GM12801 (cell line): ENCODE results near the gene USP6NL.

Experiments
- TF ChIP-seq, protein P1 (sequence below): IDR thresholded peaks from one replicate; pipeline ENCODE4 v1.5.1; 2011; ENCODE audit warnings: control low read depth; ENCODE audit not compliant: insufficient read length; ENCODE audit errors: extremely low read depth

USP6NL gene

DNA sequence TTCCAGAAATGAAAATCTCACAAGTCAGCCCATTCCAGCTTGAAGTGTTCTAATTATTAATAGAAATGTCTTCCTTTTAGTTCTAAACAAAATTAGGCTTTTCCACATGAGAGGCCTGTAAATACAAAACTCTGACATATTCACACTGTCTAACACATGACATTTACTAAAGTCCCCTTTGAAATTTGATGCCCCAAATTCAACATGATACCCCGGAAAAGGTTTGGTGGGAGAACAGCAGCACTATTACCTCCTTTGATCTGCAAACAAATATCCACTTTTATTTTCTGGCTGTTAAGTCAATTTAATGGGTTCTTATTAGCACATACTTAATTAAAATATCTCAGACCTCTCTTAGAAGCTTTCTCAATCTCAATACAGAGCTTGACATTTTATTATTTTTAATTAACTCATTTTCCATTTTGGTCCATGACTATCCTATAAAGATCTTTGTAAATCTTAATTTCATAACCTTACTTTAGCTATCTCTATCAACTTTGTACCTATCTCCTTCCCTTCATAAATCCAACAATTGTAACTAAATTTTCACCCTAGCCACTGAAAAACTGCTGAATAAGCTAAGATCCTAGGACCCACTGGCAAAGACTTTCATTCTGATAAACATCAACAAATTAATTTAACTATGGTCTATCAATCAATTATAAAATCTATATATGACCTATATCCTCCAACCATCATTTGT is 63.2 kb downstream of the USP6NL start:
- TF ChIP-seq, protein P1, sequence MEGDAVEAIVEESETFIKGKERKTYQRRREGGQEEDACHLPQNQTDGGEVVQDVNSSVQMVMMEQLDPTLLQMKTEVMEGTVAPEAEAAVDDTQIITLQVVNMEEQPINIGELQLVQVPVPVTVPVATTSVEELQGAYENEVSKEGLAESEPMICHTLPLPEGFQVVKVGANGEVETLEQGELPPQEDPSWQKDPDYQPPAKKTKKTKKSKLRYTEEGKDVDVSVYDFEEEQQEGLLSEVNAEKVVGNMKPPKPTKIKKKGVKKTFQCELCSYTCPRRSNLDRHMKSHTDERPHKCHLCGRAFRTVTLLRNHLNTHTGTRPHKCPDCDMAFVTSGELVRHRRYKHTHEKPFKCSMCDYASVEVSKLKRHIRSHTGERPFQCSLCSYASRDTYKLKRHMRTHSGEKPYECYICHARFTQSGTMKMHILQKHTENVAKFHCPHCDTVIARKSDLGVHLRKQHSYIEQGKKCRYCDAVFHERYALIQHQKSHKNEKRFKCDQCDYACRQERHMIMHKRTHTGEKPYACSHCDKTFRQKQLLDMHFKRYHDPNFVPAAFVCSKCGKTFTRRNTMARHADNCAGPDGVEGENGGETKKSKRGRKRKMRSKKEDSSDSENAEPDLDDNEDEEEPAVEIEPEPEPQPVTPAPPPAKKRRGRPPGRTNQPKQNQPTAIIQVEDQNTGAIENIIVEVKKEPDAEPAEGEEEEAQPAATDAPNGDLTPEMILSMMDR, result no peak

DNA sequence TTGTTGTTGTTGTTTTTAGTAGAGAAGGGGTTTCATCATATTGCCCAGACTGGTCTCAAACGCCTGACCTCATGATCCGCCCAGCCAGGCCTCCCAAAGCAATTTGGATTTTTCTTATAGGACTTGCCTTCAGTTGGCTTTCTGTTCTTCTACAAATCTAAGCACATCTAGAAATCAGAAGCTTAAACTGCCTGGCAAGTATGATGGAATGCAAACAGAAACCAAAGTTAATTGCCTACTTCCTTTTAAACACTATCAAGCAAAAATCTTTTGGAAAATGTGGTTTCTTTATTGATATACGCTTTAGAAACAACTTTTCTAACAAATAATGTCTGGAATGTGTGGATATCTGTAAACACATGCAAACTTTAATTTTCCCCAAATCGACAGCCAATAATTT is 64.9 kb downstream of the USP6NL start:
- TF ChIP-seq, protein P1, result no peak

GRCh38 chr10:11541296-11541695 is 70.2 kb downstream of the USP6NL start:
- TF ChIP-seq, protein P1, result no peak

DNA sequence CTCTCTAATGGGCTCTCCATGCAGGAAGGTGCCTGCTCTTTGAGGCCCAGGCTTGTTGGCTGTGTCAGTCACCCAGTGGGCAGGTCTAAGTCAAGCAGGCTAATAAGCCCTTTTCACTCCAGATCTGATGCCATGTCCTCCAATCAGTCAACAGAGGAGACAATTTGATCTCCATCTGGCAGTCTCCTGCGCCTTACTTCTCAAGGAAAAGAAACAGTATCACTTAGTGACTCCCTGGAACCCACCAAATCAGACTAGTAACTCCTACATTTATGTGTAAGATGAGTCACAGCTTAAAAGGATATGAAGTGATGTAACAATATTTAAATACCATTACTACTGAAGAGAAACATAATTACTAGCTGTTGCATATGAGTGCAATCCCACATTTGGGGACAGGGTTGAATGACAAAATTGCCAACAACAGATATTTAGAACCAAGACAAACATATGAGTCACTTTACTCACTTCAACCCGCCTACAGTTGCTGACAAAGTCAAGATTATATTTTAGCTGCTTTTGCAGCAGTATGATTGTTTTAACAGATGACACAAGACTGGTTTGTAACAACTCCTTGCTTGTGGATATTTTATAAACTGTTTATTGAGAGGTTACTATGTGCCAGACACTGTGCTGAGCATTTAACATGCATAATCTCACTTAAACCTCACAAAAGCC is 72.1 kb downstream of the USP6NL start:
- TF ChIP-seq, protein P1, result no peak

GRCh38 chr10:11538834-11539190 is 72.6 kb downstream of the USP6NL start:
- TF ChIP-seq, protein P1, result no peak

GRCh38 chr10:11536228-11536627 is 75.2 kb downstream of the USP6NL start:
- TF ChIP-seq, protein P1, result no peak

DNA sequence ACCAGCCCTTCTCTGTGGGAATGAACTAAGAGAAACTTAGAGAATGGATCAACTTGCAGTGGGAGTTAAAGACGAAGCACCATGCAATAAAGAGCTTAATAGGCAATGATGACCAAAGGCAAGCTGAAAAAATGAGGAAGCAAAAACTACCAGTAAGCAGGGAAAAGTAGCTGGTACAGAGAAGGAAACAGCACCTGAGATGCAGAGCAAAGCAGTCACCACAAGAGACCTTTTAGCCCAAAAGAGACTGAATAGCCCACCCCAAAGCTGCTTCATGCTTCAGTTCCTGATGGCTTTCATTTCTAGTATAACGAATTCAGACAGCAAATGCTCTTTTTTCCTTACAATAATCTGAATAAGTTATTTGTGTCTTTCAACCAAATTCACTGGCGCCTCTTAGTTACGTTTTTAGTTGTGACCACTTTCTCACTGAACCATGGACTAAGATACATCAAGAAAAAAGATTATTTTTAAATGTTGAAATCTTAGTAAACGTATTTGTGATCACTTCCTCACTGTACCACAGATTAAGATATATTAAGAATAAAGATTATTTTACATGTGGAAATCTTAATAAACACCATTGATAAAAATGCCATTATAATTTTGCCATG is 76.0 kb downstream of the USP6NL start:
- TF ChIP-seq, protein P1, result no peak
